HEK293 (cell line): ENCODE measurements around the gene SFMBT2.

Source experiments
- CTCF ChIA-PET: fragments of 350-600 bp; formaldehyde crosslinking; extraction: SDS; loops from one replicate; lab custom pipeline; 2021; ENCODE audit warnings: antibody characterized with exemption; lab: Yijun Ruan, JAX
- POLR2A ChIA-PET: fragments of 300-600 bp; formaldehyde crosslinking; extraction: SDS; loops from one replicate; lab custom pipeline; 2020; ENCODE audit warnings: antibody characterized with exemption, inconsistent platforms; lab: Yijun Ruan, JAX
- H3K27ac ChIP-seq: fragments of 200-500 bp; sonication (Bioruptor generic); 2 replicates; pipeline ENCODE4 v1.5.1; 2014; ENCODE audit warnings: low read depth, low read length, control low read depth, inconsistent platforms; ENCODE audit errors: extremely low read depth
- H3K36me3 ChIP-seq, 2 experiments: fragments of 200-500 bp in 1 of 2; sonication (Bioruptor generic) in 1 of 2; 1 replicate in 1 of 2; 2 replicates in 1 of 2; pipeline ENCODE4 v1.5.1; 2014 to 2017; ENCODE audit warnings: inconsistent platforms in 2 of 2, low read length in 2 of 2; ENCODE audit not compliant: control insufficient read depth in 2 of 2, insufficient read depth in 1 of 2
- H3K4me1 ChIP-seq: fragments of 200-500 bp; sonication (Bioruptor generic); 2 replicates; pipeline ENCODE4 v1.5.1; 2014; ENCODE audit warnings: mild to moderate bottlenecking, low read length, inconsistent platforms; ENCODE audit not compliant: control insufficient read depth, insufficient read depth
- H3K4me3 ChIP-seq: 2 replicates; pipeline ENCODE4 v1.5.1; 2011; ENCODE audit warnings: low read depth, mild to moderate bottlenecking, control low read depth, low read length, moderate library complexity
- H3K9me3 ChIP-seq: fragments of 200-500 bp; sonication (Bioruptor generic); 2 replicates; pipeline ENCODE4 v1.5.1; 2014; ENCODE audit warnings: low read depth, low read length, inconsistent platforms; ENCODE audit not compliant: control insufficient read depth, insufficient read depth
- BCL6B ChIP-seq: fragments of 450-650 bp; formaldehyde crosslinking; IDR thresholded peaks from 2 replicates; pipeline ENCODE4 v1.5.1; 2017; ENCODE audit warnings: missing biosample characterization, missing genetic modification characterization
- HOXA7 ChIP-seq: sonication (generic); formaldehyde crosslinking; IDR thresholded peaks from 2 replicates; pipeline ENCODE4 v1.8.1; 2022; ENCODE audit warnings: missing genetic modification reagents, borderline replicate concordance
- IKZF3 ChIP-seq: fragments of 450-650 bp; IDR thresholded peaks from 2 replicates; pipeline ENCODE4 v1.5.0; 2018; ENCODE audit warnings: missing biosample characterization, mild to moderate bottlenecking, missing genetic modification characterization, moderate library complexity
- INSM2 ChIP-seq: fragments of 450-650 bp; formaldehyde crosslinking; IDR thresholded peaks from 2 replicates; pipeline ENCODE4 v1.5.1; 2016; ENCODE audit warnings: missing biosample characterization, missing genetic modification characterization
- MEIS1 ChIP-seq: sonication (generic); formaldehyde crosslinking; IDR thresholded peaks from 2 replicates; pipeline ENCODE4 v1.8.1; 2022; ENCODE audit warnings: missing genetic modification reagents, mild to moderate bottlenecking, borderline replicate concordance
- REST ChIP-seq: fragments of 450-650 bp; formaldehyde crosslinking; IDR thresholded peaks from 2 replicates; pipeline ENCODE4 v1.5.1; 2016; ENCODE audit warnings: missing biosample characterization, missing genetic modification characterization
- SP7 ChIP-seq: fragments of 450-650 bp; formaldehyde crosslinking; IDR thresholded peaks from 2 replicates; pipeline ENCODE4 v1.5.1; 2016; ENCODE audit warnings: missing biosample characterization, missing genetic modification characterization
- ZBTB21 ChIP-seq: fragments of 450-650 bp; formaldehyde crosslinking; IDR thresholded peaks from 2 replicates; pipeline ENCODE4 v1.5.1; 2017; ENCODE audit warnings: missing biosample characterization, missing genetic modification characterization
- ZBTB49 ChIP-seq: fragments of 450-650 bp; formaldehyde crosslinking; IDR thresholded peaks from 2 replicates; pipeline ENCODE4 v1.5.1; 2016; ENCODE audit warnings: missing biosample characterization, missing genetic modification characterization, low read depth
- ZBTB8A ChIP-seq: fragments of 450-650 bp; formaldehyde crosslinking; IDR thresholded peaks from 2 replicates; pipeline ENCODE4 v1.5.1; 2016; ENCODE audit warnings: missing biosample characterization, missing genetic modification characterization
- ZIC2 ChIP-seq: fragments of 450-650 bp; formaldehyde crosslinking; IDR thresholded peaks from 2 replicates; pipeline ENCODE4 v1.5.1; 2016; ENCODE audit warnings: missing biosample characterization, missing genetic modification characterization
- ZNF146 ChIP-seq: fragments of 450-650 bp; formaldehyde crosslinking; IDR thresholded peaks from 2 replicates; pipeline ENCODE4 v1.5.1; 2016; ENCODE audit warnings: missing biosample characterization, missing genetic modification characterization
- ZNF148 ChIP-seq: fragments of 450-650 bp; formaldehyde crosslinking; IDR thresholded peaks from 2 replicates; pipeline ENCODE4 v1.5.0; 2017; ENCODE audit warnings: missing biosample characterization, missing genetic modification characterization, borderline replicate concordance
- ZNF202 ChIP-seq: fragments of 450-650 bp; formaldehyde crosslinking; IDR thresholded peaks from 2 replicates; pipeline ENCODE4 v1.5.1; 2016; ENCODE audit warnings: missing biosample characterization, missing genetic modification characterization, borderline replicate concordance
- ZNF324 ChIP-seq: fragments of 450-650 bp; formaldehyde crosslinking; IDR thresholded peaks from 2 replicates; pipeline ENCODE4 v1.5.1; 2016; ENCODE audit warnings: missing biosample characterization, missing genetic modification characterization
- ZNF610 ChIP-seq: fragments of 450-650 bp; formaldehyde crosslinking; IDR thresholded peaks from 2 replicates; pipeline ENCODE4 v1.5.1; 2016; ENCODE audit warnings: missing biosample characterization, missing genetic modification characterization, borderline replicate concordance
- ZNF704 ChIP-seq: fragments of 450-650 bp; formaldehyde crosslinking; IDR thresholded peaks from 2 replicates; pipeline ENCODE4 v1.5.1; 2016; ENCODE audit warnings: missing biosample characterization, missing genetic modification characterization

SFMBT2 gene

GRCh38 chr10:7443036-7443435 lies 32.2 kb upstream of the SFMBT2 start:
- POLR2A ChIA-PET, result no interaction called here
- Histone ChIP-seq H3K27ac (no peak overlapping the region), H3K4me3 (no peak overlapping the region), H3K4me1 (peaks cover 7% of the 10 kb centered on the region)
- TF ChIP-seq ZIC2 (tag by site-specific recombination) (no peak), ZNF610 (no peak), ZNF148 (tag by site-specific recombination) (no peak), MEIS1 (no peak), ZNF146 (tag by site-specific recombination) (no peak)
- TF ChIP-seq, all 188 proteins: peak for 0
- CTCF ChIA-PET, result interaction anchor here (0.6 kb wide), 1 partner anchor 43 kb away, joined by 3 read pairs; no protein-coding TSS in a partner anchor
- H3K36me3 ChIP-seq, result no peaks in the 10 kb centered on the region
- H3K9me3 ChIP-seq, result no peaks in the 10 kb centered on the region

- POLR2A ChIA-PET, result no interaction called here
- TF ChIP-seq IKZF3 (tag by site-specific recombination) (0 out of 2 replicates have a peak, but pooled peaks have one; percentile 23), BCL6B (tag by site-specific recombination) (no peak)
- H3K4me3 ChIP-seq, result no peak overlapping the region
- no peak overlapping the region for H3K27ac ChIP-seq
- no peaks in the 10 kb centered on the region for H3K36me3 ChIP-seq
- H3K9me3 ChIP-seq, result no peaks in the 10 kb centered on the region
- H3K4me1 ChIP-seq, result peaks cover 12% of the 10 kb centered on the region
- CTCF ChIA-PET, result no interaction called here
These were observed 30.7 kb upstream of the SFMBT2 start for GRCh38 chr10:7441403-7442147.

- H3K9me3 ChIP-seq, result no peaks in the 10 kb centered on the region
- ChIA-PET CTCF (no interaction called here), POLR2A (no interaction called here)
- peak overlapping the region; percentile 79; the same call in 1 of the 2 replicates for H3K27ac ChIP-seq
- no peaks in the 10 kb centered on the region for H3K36me3 ChIP-seq
- H3K4me3 ChIP-seq, result no peak overlapping the region
- H3K4me1 ChIP-seq, result peaks cover 12% of the 10 kb centered on the region
- TF ChIP-seq ZNF146 (tag by site-specific recombination) (no peak), HOXA7 (CRISPR knock-in tag) (no peak), ZNF202 (tag by site-specific recombination) (no peak), ZBTB49 (no peak), ZBTB21 (tag by site-specific recombination) (no peak), ZBTB8A (tag by site-specific recombination) (no peak), SP7 (tag by site-specific recombination) (no peak), ZNF704 (tag by site-specific recombination) (no peak), REST (tag by site-specific recombination) (no peak), INSM2 (tag by site-specific recombination) (no peak), ZNF324 (tag by site-specific recombination) (no peak)
These were observed 28.9 kb upstream of the SFMBT2 start for GRCh38 chr10:7439696-7440095.
